NCI-H2029 (cell line): ENCODE data around the gene ZNF582.
A peak's percentile ranks its signal among the peaks of the same experiment; 100 is the strongest.

Experiments
- DNase-seq: peaks from one replicate; lab custom pipeline; 2025; lab: John Stamatoyannopoulos, UW

The ZNF582 gene

GRCh38 chr19:56393119-56394012, at the start of gene ZNF582:
ZNF582 (minus strand) TSS chr19:56393534; CDS start chr19:56391752, 1,782 bp downstream.
- DNase-seq = peak; percentile 85

GRCh38 chr19:56441206-56441792, 48.0 kb upstream of the ZNF582 start:
- DNase-seq = no peak

- DNase-seq = no peak
These were observed 30.6 kb upstream of the ZNF582 start for GRCh38 chr19:56423985-56424353.

- no peak for DNase-seq
These were observed 30.1 kb upstream of the ZNF582 start for GRCh38 chr19:56423276-56423984.

- DNase-seq = no peak
These were observed 11.7 kb upstream of the ZNF582 start for GRCh38 chr19:56405062-56405461.

- DNase-seq = no peak
These were observed 11.3 kb upstream of the ZNF582 start for GRCh38 chr19:56404705-56405056.

- DNase-seq = peak; percentile 93
These were observed 10.7 kb upstream of the ZNF582 start, which contains the start of gene ZNF583 for GRCh38 chr19:56403764-56404704. ZNF583 (plus strand) TSS chr19:56404332; CDS start chr19:56407115, 2,783 bp downstream.

GRCh38 chr19:56403261-56403660, 9.9 kb upstream of the ZNF582 start:
- no peak for DNase-seq

- DNase-seq = no peak
These were observed 7.2 kb upstream of the ZNF582 start for GRCh38 chr19:56400485-56400884.

GRCh38 chr19:56398809-56399208, 5.5 kb upstream of the ZNF582 start:
- no peak for DNase-seq

- no peak for DNase-seq
These were observed 9.3 kb downstream of the ZNF582 start for GRCh38 chr19:56383826-56384605.

GRCh38 chr19:56377105-56377924, 16.0 kb downstream of the ZNF582 start:
- DNase-seq = no peak

GRCh38 chr19:56372281-56372680, 21.1 kb downstream of the ZNF582 start:
- DNase-seq = no peak

GRCh38 chr19:56369886-56370676, 23.3 kb downstream of the ZNF582 start:
- DNase-seq = no peak

- peak; percentile 95 for DNase-seq
These were observed 25.3 kb downstream of the ZNF582 start for GRCh38 chr19:56367829-56368711.

- DNase-seq = no peak
These were observed 32.5 kb downstream of the ZNF582 start for GRCh38 chr19:56360841-56361240.

GRCh38 chr19:56356944-56357343, 36.4 kb downstream of the ZNF582 start:
- DNase-seq = no peak

- no peak for DNase-seq
These were observed 37.8 kb downstream of the ZNF582 start for GRCh38 chr19:56355517-56355916.
